ENCODE data around the gene EIF2B4. TPM values are rescaled to one million over a fixed set of nuclear protein-coding genes. Genes with fewer than 3 reads are reported as not detected.
A peak's percentile ranks its signal among the peaks of the same experiment; 100 is the strongest.

EIF2B4 gene
- total and polyA plus RNA-seq, 9 of the 15 experiments (the other 6 are each of a cell fraction or from before 2014, with no cell fraction given): 29.7 to 80.3 (median 58.9) TPM

DNA sequence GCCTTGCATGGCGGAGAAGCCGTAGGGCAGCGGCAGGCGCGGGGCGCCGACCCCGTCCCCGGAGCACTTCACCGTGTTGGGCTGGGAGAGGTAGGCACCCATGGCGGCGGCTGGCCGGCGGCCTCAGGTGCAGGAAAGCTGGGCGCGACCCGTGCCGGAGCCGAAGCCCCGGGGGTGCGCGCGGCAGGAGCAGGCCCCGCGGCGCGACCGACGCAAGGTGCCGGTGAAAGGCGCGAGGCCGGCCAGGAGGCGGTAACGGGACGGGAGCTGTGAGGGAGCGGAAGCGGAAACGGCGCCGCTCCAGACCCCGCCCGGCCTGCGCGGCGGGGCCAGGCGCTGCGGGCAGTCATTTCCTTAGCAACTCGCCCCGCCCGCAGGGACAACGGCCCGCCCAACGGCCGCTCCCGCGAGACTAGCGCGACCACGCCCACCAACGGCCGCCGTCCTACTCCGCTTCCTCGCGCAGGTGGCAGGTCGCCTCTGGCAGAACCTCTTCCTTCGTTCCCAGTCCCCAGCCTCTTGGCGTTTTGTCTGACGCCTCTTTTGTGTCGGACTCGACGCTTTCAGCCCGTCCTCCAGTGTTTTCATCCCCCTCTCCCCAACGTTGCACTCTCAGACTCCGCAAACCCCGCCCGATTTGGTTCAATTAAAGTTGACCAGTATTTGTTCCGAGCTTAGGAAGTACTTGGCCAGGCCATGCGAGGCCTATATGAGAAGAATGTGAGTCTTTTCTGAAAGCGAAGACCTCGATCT, 39.4 kb upstream of the EIF2B4 start, which contains the start of gene PPM1G (continued):
- peak; percentile 87 for TF ChIP-seq TFAP4 (CRISPR knock-in tag; IDR thresholded peaks at IDR 0.05; ENCODE audit: borderline replicate concordance)
- 0 out of 2 replicates have a peak, but pooled peaks have one; percentile 24 for TF ChIP-seq ZNF764 (CRISPR knock-in tag; IDR thresholded peaks at IDR 0.05; ENCODE audit: low read depth)
- no peak for TF ChIP-seq ZC3H8 (IDR thresholded peaks at IDR 0.05)
- TF ChIP-seq, protein P1, sequence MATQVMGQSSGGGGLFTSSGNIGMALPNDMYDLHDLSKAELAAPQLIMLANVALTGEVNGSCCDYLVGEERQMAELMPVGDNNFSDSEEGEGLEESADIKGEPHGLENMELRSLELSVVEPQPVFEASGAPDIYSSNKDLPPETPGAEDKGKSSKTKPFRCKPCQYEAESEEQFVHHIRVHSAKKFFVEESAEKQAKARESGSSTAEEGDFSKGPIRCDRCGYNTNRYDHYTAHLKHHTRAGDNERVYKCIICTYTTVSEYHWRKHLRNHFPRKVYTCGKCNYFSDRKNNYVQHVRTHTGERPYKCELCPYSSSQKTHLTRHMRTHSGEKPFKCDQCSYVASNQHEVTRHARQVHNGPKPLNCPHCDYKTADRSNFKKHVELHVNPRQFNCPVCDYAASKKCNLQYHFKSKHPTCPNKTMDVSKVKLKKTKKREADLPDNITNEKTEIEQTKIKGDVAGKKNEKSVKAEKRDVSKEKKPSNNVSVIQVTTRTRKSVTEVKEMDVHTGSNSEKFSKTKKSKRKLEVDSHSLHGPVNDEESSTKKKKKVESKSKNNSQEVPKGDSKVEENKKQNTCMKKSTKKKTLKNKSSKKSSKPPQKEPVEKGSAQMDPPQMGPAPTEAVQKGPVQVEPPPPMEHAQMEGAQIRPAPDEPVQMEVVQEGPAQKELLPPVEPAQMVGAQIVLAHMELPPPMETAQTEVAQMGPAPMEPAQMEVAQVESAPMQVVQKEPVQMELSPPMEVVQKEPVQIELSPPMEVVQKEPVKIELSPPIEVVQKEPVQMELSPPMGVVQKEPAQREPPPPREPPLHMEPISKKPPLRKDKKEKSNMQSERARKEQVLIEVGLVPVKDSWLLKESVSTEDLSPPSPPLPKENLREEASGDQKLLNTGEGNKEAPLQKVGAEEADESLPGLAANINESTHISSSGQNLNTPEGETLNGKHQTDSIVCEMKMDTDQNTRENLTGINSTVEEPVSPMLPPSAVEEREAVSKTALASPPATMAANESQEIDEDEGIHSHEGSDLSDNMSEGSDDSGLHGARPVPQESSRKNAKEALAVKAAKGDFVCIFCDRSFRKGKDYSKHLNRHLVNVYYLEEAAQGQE (IDR thresholded peaks at IDR 0.05; ENCODE audit: borderline replicate concordance): no peak
- TF ChIP-seq, protein P1 (CRISPR knock-in tag; IDR thresholded peaks at IDR 0.05; ENCODE audit: low read depth): peak; percentile 19; the same call in 1 of the 2 replicates
- peak; percentile 45; the same call in 1 of the 2 replicates for TF ChIP-seq KLF6 (CRISPR knock-in tag; IDR thresholded peaks at IDR 0.05; ENCODE audit: borderline replicate concordance)
- TF ChIP-seq ETV1 (tag; conservative IDR thresholded peaks at IDR 0.05; ENCODE audit: low read depth): peak; percentile 16; the same call in 1 of the 2 replicates
- peak; percentile 91 to 97 for TF ChIP-seq E2F6 (IDR thresholded peaks at IDR 0.05; ENCODE audit: borderline replicate concordance in 1 of 2, extremely low read depth in 1 of 2, insufficient read depth in 1 of 2, insufficient read length in 1 of 2, low read depth in 1 of 2, low read length in 1 of 2, poor library complexity in 1 of 2, severe bottlenecking in 1 of 2)
- TF ChIP-seq, protein P2, sequence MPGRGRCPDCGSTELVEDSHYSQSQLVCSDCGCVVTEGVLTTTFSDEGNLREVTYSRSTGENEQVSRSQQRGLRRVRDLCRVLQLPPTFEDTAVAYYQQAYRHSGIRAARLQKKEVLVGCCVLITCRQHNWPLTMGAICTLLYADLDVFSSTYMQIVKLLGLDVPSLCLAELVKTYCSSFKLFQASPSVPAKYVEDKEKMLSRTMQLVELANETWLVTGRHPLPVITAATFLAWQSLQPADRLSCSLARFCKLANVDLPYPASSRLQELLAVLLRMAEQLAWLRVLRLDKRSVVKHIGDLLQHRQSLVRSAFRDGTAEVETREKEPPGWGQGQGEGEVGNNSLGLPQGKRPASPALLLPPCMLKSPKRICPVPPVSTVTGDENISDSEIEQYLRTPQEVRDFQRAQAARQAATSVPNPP (IDR thresholded peaks at IDR 0.05; ENCODE audit: borderline replicate concordance, insufficient read depth, insufficient read length): no peak
- TF ChIP-seq, protein P3, sequence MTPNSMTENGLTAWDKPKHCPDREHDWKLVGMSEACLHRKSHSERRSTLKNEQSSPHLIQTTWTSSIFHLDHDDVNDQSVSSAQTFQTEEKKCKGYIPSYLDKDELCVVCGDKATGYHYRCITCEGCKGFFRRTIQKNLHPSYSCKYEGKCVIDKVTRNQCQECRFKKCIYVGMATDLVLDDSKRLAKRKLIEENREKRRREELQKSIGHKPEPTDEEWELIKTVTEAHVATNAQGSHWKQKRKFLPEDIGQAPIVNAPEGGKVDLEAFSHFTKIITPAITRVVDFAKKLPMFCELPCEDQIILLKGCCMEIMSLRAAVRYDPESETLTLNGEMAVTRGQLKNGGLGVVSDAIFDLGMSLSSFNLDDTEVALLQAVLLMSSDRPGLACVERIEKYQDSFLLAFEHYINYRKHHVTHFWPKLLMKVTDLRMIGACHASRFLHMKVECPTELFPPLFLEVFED (CRISPR knock-in tag; conservative IDR thresholded peaks at IDR 0.05): 0 out of 2 replicates have a peak, but pooled peaks have one; percentile 61
- TF ChIP-seq, protein P4, sequence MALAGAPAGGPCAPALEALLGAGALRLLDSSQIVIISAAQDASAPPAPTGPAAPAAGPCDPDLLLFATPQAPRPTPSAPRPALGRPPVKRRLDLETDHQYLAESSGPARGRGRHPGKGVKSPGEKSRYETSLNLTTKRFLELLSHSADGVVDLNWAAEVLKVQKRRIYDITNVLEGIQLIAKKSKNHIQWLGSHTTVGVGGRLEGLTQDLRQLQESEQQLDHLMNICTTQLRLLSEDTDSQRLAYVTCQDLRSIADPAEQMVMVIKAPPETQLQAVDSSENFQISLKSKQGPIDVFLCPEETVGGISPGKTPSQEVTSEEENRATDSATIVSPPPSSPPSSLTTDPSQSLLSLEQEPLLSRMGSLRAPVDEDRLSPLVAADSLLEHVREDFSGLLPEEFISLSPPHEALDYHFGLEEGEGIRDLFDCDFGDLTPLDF (CRISPR knock-in tag; IDR thresholded peaks at IDR 0.05): peak; percentile 33

Measured in K562 (cell line).